NT2/D1 (cell line): Measurements from ENCODE around the gene C2CD2.

Experiments
- SUZ12 ChIP-seq: IDR thresholded peaks from 2 replicates; pipeline ENCODE4 v1.6.1; 2011; ENCODE audit not compliant: insufficient read length, insufficient read depth; ENCODE audit errors: extremely low read depth
- YY1 ChIP-seq: IDR thresholded peaks from 2 replicates; pipeline ENCODE4 v1.6.1; 2011; ENCODE audit not compliant: insufficient read length, insufficient read depth

DNA sequence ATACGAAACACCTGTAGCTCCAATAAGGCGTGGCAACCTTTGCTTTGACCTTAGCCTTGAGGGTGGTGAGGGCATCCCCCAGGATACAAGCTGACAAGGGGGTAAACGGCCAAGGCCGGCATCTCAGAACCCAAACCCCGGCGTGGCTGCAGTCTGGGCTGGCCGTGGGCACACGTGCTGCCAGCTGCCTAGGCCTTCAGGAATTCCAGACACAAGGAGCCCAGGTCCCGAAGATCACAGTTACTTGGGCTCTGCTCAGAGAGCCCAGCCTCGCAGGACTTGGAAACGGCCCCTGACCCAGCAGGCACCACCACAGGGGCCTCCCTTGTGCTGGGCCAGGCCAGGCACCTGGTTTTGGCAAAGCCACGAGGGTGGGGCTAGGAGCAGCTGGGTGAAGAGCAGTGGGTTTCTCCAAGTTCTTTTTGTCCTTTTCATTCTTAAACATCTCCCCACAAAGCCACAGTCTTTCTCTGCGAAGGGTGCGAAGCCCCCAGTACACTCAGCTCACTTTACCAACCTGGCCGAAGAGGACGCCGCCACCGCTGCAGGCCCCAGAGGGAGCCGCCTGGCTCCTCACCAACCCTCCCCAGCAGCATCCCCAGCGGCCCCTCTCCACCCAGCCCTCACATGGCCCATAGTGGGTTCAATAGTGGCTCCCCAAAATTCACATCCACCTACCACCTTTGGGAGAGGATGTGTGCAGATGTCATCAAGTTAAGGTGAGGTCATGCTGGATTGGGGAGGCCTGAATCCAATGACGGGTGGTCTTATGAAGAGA, 101.5 kb downstream of the C2CD2 start:
- TF ChIP-seq YY1 (no peak), SUZ12 (no peak)
